ENCODE measurements around the gene ERC1.

GRCh38 chr12:1436015-1436414 is 445.0 kb downstream of the ERC1 start:
- no peak for TF ChIP-seq CTCF (IDR thresholded peaks at IDR 0.05 in 2 of 3, conservative IDR thresholded peaks at IDR 0.05 in 1 of 3; ENCODE audit: insufficient read depth in 2 of 3, low read depth in 1 of 3, low read length in 3 of 3)
- TF ChIP-seq RBM39 (optimal IDR thresholded peaks at IDR 0.05; ENCODE audit: low read depth, low read length), result no peak
- no peak for TF ChIP-seq IRF1 (CRISPR knock-in tag; IDR thresholded peaks at IDR 0.05; ENCODE audit: borderline replicate concordance)
- no peak for TF ChIP-seq SMAD1 (IDR thresholded peaks at IDR 0.05; ENCODE audit: low read depth, low read length, partially characterized antibody)
- no peak for TF ChIP-seq MAZ (CRISPR knock-in tag; conservative IDR thresholded peaks at IDR 0.05 in 1 of 2, IDR thresholded peaks at IDR 0.05 in 1 of 2)

Data from K562 (cell line).